ENCODE results near the gene ZNF516. TPM values are rescaled to one million over a fixed set of nuclear protein-coding genes. Genes with fewer than 3 reads are reported as not detected.
A peak's percentile ranks its signal among the peaks of the same experiment; 100 is the strongest.

The ZNF516 gene
- total RNA-seq, 4 donors from 2014 or later, result 20.5 to 55.4 (median 22.4) TPM

DNA sequence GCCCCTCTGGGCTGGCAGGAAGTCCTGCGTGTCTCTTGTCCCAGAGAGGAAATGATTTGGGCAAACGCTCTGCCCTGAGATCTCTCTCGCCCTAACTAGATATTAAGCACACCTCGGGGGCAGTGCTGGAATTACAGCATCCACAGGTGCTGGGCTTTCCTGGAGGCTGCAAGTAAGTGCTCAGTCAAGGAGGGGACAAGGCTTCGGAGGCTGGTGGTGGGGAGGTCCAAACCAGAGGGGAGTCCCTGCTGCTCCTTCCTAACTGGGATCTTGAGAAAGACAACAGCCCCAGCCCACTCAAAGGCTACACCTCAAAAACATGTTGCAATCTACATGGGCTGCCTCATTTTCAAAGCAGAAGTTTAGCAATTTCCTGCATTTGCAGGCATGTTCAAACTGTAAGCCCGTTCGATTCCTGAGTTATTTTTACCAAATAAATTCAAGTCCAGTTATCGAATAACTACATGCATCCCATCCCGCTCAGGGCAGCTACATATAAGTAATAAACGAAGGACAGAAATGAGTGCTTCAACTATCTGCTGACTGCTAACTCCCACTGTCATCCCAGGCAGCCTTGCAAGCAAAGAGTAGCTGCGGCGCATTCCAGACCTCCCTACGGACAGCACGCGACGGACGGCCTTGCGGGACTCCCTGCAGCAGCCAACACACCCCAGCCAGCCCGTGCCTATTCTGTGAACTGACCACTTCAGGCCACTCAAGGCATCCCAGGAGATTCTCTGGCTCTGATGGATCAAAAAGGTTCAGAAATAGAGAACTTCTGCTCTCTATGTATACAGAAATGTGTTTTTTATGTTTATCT, 27.5 kb downstream of the ZNF516 start:
- H3K27me3 ChIP-seq, result no peaks in the 10 kb centered on the region
- H3K27ac ChIP-seq, result no peak overlapping the region
- no peak overlapping the region for H3K4me3 ChIP-seq
- no peak for TF ChIP-seq CTCF (IDR thresholded peaks at IDR 0.05)
- no peak for TF ChIP-seq POLR2A (IDR thresholded peaks at IDR 0.05)
- TF ChIP-seq POLR2AphosphoS5 (IDR thresholded peaks at IDR 0.05), result no peak
- no peak for TF ChIP-seq EP300 (IDR thresholded peaks at IDR 0.05)
- H3K36me3 ChIP-seq, result no peaks in the 10 kb centered on the region
- no peaks in the 10 kb centered on the region for H3K9me3 ChIP-seq
- peak; percentile 66 to 81 for DNase-seq (ENCODE audit: low spot score in 2 of 2)
- H3K4me1 ChIP-seq, result peaks cover 18% of the 10 kb centered on the region
- 59% methylated on average over 17 of the region's 19 CpGs for WGBS

GRCh38 chr18:76466410-76466991, 28.5 kb downstream of the ZNF516 start:
- peak; percentile 61 to 76 for DNase-seq (ENCODE audit: low spot score in 2 of 2)
- Histone ChIP-seq H3K4me1 (peaks cover 18% of the 10 kb centered on the region), H3K27ac (no peak overlapping the region)

DNA sequence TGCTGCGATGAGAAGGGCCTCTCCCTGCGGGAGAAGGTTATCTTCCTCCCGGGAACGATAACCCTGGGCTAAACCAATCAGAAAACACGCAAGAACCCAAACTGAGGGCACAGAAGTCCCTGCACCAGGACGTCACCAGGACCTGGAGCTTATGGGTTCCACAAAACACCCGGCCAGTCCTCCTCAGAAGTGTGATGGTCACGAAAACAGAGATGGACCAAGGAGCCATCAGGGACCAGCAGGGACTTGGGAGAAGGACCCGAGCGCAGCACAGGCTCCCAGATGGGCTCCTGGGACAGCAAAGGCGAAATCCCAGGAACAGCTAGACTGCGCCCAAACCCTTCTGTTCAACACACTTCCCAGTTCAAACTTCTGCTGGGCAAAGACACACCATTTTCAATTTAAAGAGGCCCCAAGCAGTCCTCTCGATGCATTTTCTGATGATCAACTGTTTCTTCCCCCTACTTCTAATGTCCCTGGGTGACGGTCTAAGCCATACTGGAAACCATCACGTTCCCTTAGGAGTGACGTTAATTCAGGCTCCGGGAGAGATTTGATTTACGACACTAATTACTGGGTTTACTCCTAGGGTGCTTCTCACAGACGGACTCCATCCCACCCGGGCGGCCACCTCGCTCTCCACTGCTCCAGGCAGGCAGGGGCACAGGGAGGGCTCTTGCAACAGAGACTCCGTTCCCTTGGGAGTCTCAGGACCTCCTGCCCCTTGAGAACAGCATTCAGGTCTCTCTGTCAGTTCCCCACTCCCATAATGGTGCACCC, 29.2 kb downstream of the ZNF516 start:
- WGBS, result 91% methylated on average over 23 of the region's 23 CpGs
- Histone ChIP-seq H3K9me3 (no peaks in the 10 kb centered on the region), H3K4me1 (peaks cover 19% of the 10 kb centered on the region), H3K27me3 (no peaks in the 10 kb centered on the region), H3K27ac (no peak overlapping the region), H3K36me3 (no peaks in the 10 kb centered on the region), H3K4me3 (no peak overlapping the region)
- peak in 1 of 2 donors; percentile 63 for DNase-seq (ENCODE audit: low spot score in 2 of 2)
- TF ChIP-seq CTCF (IDR thresholded peaks at IDR 0.05), result no peak
- TF ChIP-seq POLR2AphosphoS5 (IDR thresholded peaks at IDR 0.05), result no peak
- TF ChIP-seq EP300 (IDR thresholded peaks at IDR 0.05), result no peak
- TF ChIP-seq POLR2A (IDR thresholded peaks at IDR 0.05), result no peak

More at GRCh38 chr18:76466410-76466991, 28.5 kb downstream of the ZNF516 start:
- WGBS, result 94% methylated on average over 11 of the region's 20 CpGs
- no peaks in the 10 kb centered on the region for H3K9me3 ChIP-seq
- TF ChIP-seq POLR2AphosphoS5 (IDR thresholded peaks at IDR 0.05) (no peak), CTCF (IDR thresholded peaks at IDR 0.05) (no peak), POLR2A (IDR thresholded peaks at IDR 0.05) (no peak), EP300 (IDR thresholded peaks at IDR 0.05) (no peak)
- no peaks in the 10 kb centered on the region for H3K36me3 ChIP-seq
- H3K4me3 ChIP-seq, result no peak overlapping the region
- no peaks in the 10 kb centered on the region for H3K27me3 ChIP-seq

- peak; percentile 45 to 55 for DNase-seq (ENCODE audit: low spot score in 2 of 2)
- no peak overlapping the region for H3K4me3 ChIP-seq
- no peaks in the 10 kb centered on the region for H3K27me3 ChIP-seq
- no peak overlapping the region for H3K27ac ChIP-seq
- H3K9me3 ChIP-seq, result no peaks in the 10 kb centered on the region
- no peaks in the 10 kb centered on the region for H3K36me3 ChIP-seq
- WGBS, result 92% methylated on average over 17 of the region's 19 CpGs
- H3K4me1 ChIP-seq, result peaks cover 31% of the 10 kb centered on the region
- TF ChIP-seq POLR2AphosphoS5 (IDR thresholded peaks at IDR 0.05) (no peak), EP300 (IDR thresholded peaks at IDR 0.05) (no peak), CTCF (IDR thresholded peaks at IDR 0.05) (no peak), POLR2A (IDR thresholded peaks at IDR 0.05) (no peak)
These were observed 30.5 kb downstream of the ZNF516 start for GRCh38 chr18:76464281-76465259.
